A549 treated with Hydrocortisone at 1 μM for 4 hours (cell line): ENCODE measurements around the gene GPC1. TPM values are rescaled to one million over a fixed set of nuclear protein-coding genes. Genes with fewer than 3 reads are reported as not detected.

Experiments used
- total RNA-seq: library from RNA; stranded (reverse); fragments of 200-300 nt; extraction: Qiagen RNA extraction; gene quantifications from 5 replicates; pipeline ENCODE4 v1.2.3, GENCODE V29; 2022

Gene GPC1
- total RNA-seq: 201 to 246 TPM (median 231 TPM) in 5 replicates

GRCh38 chr2:240435457-240435947 is at the start of gene GPC1:
GPC1 (plus strand) TSS chr2:240435663; CDS start chr2:240435919, 256 bp downstream.

Other genes starting within 250 kb of the GPC1 start
- 8.1 to 10.4 TPM (median 9.8 TPM) in 5 replicates for gene ANKMY1, start 122.3 kb downstream of the GPC1 start, total RNA-seq
- 3.7 to 9.5 TPM (median 7.9 TPM) in 5 replicates for gene DUSP28, start 124.7 kb downstream of the GPC1 start, total RNA-seq
- gene RNPEPL1, start 132.8 kb downstream of the GPC1 start, total RNA-seq: 45.7 to 65.6 TPM (median 63.6 TPM) in 5 replicates
- gene CAPN10, start 151.1 kb downstream of the GPC1 start, total RNA-seq: 17.2 to 25.4 TPM (median 23.0 TPM) in 5 replicates
- gene GPR35, start 189.8 kb downstream of the GPC1 start, total RNA-seq: 0.61 to 0.90 TPM (median 0.87 TPM) in 5 replicates
- gene AQP12B, start 247.2 kb downstream of the GPC1 start, total RNA-seq: not detected in 5 replicates